GM19467 (cell line): ENCODE measurements around the gene MYO18B.

ENCODE experiments used
- ATAC-seq: cut with Tn5 transposase; IDR thresholded peaks from one replicate; pipeline ENCODE4 v1.9.1; 2021; ENCODE audit warnings: mild to moderate bottlenecking, moderate library complexity; ENCODE audit not compliant: unreplicated experiment

Gene MYO18B

DNA sequence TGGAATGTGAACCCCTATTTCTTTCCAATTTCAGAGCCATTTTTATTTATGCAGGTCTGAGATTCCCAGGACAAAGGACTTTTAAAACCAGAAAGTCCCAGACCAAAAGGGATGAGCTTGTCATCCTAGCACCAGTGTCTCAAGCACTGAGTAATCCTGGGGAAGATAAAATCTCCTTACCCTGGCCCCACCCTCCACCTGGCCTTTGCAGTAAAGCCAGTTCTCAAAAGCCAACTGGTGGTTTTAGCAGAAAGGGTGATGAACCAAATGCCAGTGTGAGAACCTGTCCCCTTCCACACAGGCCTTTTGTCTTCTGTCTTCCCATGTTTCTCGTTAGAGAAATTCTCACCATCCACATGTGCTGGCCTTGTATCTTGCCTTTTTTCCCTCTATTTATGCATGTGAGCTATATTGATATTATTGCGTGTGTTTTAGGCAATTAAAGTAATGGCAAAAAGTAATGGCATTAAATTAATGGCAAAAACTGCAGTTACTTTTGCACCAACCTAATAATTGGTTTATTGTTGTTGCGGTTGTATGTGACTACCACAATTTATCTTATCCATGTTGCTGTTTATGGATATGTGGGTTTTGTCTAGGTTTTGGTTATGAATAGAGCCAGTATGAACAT is 191.3 kb downstream of the MYO18B start:
- no peak for ATAC-seq

DNA sequence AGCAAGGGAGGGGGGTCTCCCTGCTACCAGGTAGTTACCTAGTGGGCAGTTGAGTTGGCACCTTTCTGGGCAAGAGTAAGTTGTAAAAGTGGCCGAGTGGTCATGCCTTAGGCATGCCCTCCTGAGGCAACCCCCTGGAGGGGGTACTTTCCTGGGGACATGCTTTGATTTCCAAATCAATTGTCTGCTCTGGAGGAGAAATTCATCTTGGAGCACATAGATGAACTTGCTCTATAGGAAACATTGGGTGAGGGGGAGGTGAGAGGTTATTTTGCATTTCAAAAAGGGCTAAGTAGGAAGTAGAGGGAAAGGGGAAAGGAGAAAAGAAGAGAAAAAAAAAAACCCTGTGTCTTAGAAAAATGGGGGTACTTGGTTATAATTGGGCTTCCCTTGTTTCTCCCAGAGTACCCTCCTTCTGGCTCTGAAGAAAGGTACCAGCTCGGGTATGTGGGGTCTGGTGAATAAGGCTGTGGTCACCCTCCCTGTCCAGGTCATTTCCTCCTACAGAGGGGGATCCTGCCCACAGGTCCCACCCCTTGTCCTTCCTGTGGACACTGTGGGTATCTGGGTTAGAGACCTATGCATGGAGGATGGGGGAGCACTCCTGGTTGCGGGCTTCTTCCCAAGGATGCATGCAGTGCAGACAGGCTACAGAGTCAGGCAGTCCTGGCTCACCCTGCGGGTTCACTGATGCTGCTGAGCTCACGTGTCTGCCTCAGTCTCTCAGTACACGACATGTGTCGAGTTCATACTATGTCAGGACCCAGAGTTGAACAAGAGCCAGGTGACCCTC is 193.5 kb downstream of the MYO18B start:
- ATAC-seq = no peak

DNA sequence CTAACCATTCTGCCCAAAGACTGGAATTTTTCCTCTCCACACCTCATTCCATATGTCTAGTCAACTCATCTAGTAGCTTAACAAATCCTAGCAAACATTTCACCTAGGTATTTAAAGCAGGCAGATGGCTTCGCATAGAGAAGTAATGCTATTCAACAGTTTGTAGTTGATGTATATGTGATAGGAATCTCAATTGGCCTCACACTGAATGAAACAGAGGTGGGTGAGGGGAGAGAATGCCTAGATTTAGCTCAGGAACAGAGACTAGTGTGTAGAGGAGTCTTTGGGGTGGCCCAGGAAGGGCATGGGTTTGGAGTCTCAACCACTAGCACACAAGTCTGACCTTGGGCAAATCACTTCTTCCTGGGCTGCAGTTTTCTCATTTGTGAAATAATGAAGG is 196.2 kb downstream of the MYO18B start:
- no peak for ATAC-seq

DNA sequence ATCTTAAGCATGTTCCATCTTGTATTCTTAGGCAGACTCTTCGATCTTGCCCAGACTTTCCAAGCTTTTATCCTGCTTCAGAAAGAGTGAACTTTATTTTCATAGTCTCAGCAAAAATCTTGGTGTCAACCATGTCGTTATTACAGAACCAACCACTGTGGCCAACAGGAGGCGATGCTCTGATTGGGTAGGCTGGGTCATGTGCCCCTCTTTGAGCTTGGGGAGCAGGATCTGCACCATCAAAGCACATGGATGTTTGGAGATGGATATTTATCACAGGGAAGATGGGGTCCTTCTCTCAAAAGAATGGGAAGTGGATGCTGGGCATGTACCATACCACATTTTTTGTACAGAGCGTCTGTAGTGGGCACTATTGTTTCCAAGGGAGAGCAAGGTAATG is 197.4 kb downstream of the MYO18B start:
- ATAC-seq = no peak

DNA sequence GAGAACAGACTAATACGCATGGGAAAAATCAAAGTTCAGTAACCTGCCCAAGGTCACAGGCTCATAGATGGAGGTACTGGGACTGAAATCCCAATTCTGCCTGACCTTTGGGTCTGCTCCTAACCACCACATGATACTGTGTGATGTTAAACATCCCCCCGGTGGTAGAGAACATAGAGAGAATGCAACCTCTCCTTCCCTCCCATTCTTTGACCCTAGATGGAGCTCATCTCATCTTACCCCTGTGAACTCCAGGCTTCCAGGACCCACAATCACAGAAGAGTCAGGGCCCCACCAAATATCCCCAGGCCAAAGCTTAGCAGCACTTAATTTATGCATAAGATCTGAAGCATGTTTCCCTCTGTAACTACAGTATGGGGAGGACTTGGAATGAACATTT is 198.5 kb downstream of the MYO18B start:
- no peak for ATAC-seq

DNA sequence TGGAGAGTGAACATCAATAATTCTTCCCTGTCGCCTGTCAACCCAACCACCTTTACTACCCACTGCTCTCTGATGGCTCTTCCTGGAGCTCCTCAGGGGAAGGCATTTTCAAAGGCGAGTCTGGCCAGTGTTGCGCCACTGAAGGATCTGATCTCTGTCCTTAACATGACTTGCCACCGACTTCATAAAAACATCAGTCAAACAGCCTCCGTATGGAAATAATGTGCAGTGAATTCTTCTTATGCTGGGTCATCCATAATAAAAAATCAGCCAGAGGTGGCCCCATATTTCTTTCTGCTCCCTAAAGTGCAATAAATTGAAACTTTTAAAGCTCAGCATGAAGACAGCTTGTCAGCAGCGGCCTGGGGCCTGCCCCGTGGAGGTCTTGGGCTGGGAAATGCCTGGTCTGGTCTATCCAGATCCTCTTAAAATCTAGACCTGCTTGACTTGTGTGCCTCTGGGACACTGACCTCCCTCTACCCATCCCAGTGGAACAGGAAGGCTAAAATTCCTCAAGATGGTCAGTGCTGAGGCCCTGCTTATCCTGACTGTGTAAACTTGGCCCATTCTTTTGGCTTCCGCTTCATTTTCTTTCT is 199.5 kb downstream of the MYO18B start:
- no peak for ATAC-seq

DNA sequence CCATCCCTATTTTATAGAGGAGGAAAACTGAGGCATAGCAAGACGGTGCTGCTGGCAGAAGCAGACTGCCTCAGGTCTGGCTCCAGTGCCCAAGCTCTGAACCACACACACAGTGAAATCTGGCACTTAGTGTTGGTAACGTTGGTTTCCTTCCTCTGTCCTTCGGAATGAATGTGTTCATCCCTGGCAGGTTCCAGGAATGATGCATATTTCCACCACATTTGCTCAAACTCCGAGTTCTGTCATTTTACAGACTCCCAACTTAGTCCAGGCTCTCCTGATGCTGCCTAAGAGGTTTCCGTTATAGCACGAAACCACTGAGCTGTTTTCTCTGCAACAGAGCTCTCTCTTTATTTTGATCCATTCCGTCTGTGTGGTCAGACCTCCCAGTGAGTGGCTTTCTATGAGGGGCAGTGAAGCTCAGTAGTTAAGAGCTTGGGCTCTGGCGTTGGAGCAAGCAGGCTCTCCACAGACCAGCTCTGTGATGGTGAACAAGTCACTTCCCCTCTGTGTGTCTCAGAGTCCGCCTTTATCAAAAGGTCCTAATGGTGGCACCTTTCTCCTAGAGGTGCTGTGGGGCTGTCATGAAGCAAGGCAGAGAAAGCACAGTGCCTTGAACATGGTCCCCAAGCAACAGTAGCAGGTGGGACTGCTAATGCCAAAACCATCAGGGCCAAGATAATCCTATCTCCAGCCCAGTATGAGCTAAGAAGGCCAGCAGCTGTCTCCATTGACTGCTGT is 200.3 kb downstream of the MYO18B start:
- ATAC-seq = no peak

DNA sequence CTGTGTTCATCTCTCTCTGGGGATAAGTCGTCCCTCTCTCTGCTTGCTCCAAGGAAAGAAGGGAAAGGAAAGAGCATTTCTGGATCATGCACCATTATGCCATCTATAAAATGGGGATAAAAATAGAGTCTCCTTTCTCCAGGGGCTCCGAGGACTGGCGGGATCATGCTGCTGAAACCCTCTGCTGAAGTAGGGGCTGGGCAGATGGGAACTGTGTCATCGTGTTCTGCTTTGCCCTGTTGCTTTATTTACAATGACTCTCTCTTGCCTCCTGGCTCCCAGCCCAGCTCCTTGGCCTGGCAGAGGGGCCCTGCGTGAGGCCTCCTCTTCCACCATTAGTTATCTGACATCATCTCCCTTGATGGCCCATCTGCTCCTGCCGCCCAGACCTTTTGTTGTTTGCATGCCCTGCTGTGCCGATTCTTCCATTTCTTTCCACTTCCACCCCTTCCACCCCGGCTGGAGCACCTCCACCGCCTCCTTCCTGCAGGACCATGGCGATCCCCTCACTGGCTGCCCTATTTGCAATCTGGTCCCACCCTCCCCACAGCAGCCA is 200.9 kb downstream of the MYO18B start:
- ATAC-seq = no peak

DNA sequence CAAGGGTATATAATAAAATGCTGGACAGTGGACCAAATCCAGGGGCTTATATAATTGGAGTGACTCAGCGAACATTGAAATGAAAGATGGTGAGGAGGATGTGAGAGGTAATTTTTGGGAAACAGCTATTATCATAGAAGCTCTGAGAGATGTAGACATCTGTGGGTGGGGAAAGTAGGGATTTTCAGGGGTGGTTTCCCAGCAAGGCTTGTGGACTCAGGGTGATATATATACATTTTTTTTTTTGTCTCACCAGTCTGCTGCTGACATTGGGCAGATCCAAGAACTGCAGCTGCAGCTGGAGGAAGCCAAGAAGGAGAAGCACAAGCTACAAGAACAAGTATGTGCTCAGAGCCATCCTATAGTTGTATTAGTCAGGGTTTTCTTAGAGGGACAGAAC is 208.1 kb downstream of the MYO18B start:
- no peak for ATAC-seq

DNA sequence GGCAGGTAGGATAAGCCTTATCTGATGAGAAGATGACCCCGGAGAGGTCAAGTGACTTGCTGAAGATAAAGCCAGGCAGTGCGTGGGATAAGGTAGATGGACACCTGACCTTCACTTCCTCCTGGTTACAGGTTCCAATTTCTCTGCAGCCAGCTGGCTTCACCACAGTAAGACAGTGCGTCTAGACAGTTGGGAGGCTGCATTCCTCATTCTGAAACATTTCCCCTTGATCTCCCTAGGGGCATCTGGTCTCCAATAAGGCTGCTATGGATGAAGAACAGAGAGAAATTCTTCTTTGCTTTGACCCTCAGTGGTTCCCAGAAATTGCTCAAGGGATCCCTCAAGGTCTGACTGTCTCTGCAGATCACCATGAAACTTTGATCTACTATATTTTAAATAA is 211.3 kb downstream of the MYO18B start:
- no peak for ATAC-seq

DNA sequence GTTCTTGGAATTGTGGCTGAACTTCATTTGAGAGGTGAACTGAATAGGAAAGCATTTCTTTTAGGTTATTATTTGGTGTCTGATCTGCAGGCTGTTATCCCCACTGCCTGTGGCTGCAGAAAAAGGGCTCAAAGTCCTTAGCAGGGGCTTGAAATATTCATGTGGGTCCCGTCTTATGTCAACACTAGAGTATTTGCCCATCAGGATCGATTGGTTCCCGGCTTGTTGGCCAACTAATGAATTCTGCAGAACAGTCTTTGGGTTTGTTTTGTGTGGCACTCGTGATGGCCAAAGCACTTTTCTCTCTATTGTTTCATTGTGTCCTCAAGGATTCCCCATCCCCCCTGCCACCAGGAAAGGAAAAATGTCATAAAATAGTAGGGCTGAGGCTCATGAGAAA is 211.9 kb downstream of the MYO18B start:
- ATAC-seq = no peak

DNA sequence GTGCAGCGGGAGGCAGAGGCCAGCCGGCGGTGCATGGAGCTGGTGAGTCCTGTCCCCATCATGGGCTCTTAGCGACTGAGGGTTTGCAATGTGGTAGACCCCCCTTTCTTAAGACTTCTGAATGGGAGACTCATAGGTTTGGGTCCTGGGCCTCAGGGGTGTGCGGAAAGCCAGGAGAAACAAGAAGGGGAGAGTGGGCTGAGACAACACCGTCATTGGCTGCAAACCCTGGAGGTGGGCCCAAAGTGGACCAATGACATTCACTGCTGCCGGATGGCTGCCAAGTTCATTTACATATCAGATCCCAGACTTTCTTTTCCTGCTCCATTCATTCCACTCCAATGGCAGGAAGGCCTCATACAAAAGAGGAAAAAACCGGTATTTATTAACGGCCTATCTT is 213.3 kb downstream of the MYO18B start:
- ATAC-seq = no peak

DNA sequence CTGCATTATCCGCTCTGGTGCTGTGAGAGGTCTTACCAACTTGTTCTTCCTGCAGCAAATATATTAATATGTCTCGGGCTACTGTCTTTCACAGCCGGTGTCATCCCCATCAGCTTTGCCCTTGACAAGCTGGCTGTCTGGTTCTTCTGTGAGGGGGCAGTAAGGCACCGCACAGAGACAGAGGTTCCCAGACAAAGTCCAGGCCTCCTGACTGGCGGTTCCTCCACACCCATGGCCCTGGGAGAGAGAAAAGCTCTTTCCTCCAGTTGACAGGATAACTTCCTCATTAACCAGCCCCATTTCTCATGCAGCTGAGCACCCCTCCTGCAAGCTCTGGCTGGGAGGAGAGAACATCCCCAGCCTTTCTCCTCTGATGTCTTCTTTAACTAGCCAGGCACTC is 214.8 kb downstream of the MYO18B start:
- no peak for ATAC-seq

DNA sequence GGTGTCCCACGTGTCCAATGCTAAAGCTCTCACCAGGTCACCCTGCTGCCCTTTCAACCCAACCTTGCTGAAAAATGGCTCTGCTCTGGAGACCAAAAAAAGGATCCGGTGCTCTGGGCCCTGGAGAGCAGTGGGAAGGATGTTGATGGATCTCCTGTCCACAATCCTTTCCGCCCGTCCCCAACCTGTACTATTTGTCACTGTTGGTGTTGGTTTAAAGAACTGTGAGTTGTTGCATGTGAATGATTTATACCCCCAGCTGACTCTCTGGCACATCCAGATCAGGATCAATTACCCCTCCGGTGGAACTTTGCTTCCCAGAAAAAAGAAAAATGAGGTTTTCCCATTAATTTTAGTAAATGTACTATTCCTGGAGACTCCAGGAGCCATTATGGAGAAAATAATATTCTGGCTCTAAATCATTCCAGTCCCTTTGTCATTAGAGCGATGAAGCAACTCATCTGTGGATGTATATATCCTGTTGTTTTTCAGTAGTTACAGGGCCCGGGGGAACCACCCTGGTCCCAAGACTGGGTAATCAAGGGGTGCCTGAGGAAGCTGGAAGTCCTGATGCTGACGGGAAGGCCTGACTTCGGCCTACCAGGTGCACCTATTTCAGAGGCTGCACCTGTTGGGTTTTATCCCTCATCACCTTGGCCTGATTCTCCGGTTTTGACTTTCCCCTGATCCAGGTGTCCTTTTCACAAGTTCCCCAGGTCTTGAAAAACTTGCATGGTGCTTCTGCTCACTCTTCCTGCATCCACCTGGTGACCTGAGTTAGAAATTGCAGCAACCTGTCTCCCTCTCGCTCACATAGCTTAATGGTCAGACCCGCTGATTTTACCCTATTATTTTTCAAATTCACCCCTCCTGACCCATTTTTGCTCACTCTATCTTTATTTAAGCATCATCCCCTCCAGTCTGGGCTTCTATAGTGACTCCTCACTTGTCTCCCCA is 218.1 kb downstream of the MYO18B start:
- ATAC-seq = no peak

DNA sequence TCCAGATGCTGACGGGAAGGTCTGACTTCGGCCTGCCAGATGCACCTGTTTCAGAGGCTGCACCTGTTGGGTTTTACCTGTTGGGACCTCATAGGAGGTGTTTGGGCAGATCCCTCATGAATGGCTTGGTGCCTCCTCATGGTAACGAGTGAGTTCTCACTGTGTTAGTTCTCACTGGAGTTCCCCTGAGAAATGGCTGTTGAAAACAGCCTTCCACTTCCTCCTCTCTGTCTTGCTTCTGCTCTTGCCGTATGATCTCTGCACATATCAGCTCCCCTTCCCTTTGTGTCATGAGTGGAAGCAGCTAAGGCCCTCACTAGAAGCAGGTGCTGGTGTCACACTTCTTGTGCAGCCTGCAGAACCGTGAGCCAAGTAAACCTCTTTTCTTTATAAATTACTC is 219.7 kb downstream of the MYO18B start:
- no peak for ATAC-seq

DNA sequence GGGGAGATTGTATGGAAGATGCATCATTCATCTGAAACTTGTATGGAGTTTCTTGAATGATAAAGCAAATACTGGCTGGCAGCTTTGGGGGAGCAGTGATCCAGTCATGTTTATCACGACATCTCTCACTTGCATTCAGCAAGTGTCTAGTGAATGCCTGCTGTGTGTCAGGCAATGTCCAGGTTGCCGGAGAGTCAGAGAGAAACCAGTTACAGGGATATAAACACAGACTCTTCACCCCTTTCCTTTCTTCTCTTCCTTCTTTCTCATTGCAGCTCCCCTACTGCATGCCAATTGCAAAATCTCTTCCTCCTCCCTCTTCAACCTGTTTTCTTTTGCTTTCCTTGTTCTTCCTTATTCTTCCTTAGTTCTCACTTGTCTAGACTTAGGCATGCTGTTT is 220.7 kb downstream of the MYO18B start:
- no peak for ATAC-seq

DNA sequence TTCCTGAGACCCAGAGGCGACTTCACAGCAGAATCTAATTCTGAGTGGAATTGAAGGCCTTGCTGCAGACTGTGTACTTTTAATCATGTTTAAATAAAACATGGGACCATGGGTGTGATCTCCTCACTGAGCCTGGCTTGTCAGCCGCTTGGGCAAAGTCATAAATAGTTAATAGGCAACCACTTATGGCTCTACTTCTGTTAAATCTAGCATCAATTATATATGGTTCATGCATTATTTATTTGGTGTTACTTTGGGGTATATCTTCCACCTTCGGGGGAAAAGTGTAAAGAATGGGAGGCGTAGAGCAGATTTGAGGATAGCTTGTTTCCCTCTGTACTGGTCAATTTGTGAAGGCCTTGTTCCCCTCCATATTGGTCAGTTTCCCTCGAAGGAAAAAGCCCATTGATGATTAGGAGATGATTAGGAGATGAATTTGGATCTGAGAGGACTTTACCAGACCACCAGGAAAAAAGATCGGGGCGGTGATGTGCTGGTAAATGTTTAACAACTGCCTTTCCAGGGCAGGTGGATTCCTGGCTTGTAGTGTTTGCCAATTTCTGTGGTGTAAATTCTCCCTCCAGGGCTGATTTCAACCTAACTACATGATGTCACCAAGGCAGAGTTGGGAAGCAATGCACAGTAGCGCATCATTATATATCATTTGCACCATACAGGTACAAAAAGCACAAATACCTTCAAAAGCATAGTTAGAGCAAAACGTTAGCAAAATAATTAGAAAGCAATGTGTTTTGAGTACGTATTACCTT is 223.2 kb downstream of the MYO18B start:
- ATAC-seq = no peak

DNA sequence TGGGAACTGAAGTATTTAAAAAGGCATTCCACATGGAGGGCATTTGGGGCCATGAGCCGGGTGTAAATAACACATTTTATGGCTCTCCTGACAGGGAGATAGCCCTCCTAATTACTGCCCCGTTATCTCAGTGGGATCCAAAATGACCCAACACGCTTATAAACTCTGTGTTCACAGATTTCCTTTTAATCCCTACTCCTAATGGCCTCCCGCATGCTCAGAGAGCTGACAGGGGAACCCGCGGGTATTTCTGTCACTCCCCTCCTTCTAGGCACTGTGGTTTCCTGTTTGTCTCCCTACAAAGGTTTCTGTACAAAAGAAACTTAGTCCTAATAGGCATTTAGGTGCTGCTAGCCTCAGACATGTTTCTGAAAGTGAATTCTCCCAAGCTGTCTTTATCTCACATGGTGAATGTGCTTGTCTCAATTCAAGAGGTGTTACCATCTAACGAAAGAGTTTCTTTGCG is 224.5 kb downstream of the MYO18B start:
- ATAC-seq = no peak

DNA sequence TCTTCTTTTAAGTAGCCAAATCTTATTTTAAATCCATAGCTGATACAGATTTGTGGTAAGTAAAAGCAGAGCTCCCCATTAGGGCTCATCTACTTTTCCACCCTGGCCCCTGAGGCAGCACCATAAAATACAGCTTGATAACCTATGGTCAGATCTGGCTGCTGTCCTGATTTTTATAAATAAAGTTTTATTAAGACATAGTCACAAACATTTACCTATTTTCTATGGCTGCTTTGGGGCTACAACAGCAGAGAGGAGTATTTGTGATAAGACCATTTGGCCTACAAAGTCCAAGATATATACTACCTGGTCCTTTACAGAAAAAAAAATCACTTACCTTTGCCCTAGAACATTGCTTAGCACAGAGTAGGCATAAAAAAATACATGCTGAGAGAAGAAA is 227.3 kb downstream of the MYO18B start:
- ATAC-seq = no peak
